ENCODE measurements around the gene CELF5.
"Not testable (repeated sequence)": the region's sequence is repeated elsewhere in the genome, so short reads cannot be mapped to it uniquely, and the experiment has no call there.

Gene CELF5

GRCh38 chr19:3295581-3295980 lies 71.1 kb downstream of the CELF5 start:
- DNase-seq = no peak

- no peak for DNase-seq
These were observed 71.6 kb downstream of the CELF5 start for GRCh38 chr19:3296034-3296433.

GRCh38 chr19:3296446-3296845 lies 72.0 kb downstream of the CELF5 start:
- no peak for DNase-seq

GRCh38 chr19:3298853-3299449 lies 74.5 kb downstream of the CELF5 start:
- DNase-seq = no peak

- not testable (repeated sequence) for DNase-seq
These were observed 76.1 kb downstream of the CELF5 start for GRCh38 chr19:3300566-3300965.

GRCh38 chr19:3302755-3303154 lies 78.3 kb downstream of the CELF5 start:
- DNase-seq = no peak

- peak in 10 of 14 donors; percentile 14 to 52 (median 32) for DNase-seq
These were observed 80.5 kb downstream of the CELF5 start for GRCh38 chr19:3304871-3305423.

- DNase-seq = no peak
These were observed 85.3 kb downstream of the CELF5 start for GRCh38 chr19:3309724-3310123.

- DNase-seq = no peak
These were observed 85.8 kb downstream of the CELF5 start for GRCh38 chr19:3310280-3310679.

GRCh38 chr19:3310711-3311110 lies 86.2 kb downstream of the CELF5 start:
- no peak for DNase-seq

GRCh38 chr19:3313199-3313575 lies 88.7 kb downstream of the CELF5 start:
- DNase-seq = no peak

GRCh38 chr19:3314962-3315675 lies 90.7 kb downstream of the CELF5 start:
- DNase-seq = no peak

- no peak for DNase-seq
These were observed 91.2 kb downstream of the CELF5 start for GRCh38 chr19:3315676-3315973.

GRCh38 chr19:3316132-3316648 lies 91.7 kb downstream of the CELF5 start:
- no peak for DNase-seq

- DNase-seq = no peak
These were observed 92.3 kb downstream of the CELF5 start for GRCh38 chr19:3316659-3317207.

- DNase-seq = no peak
These were observed 95.3 kb downstream of the CELF5 start for GRCh38 chr19:3319643-3320353.

- no peak for DNase-seq
These were observed 95.9 kb downstream of the CELF5 start for GRCh38 chr19:3320354-3320670.

- no peak for DNase-seq
These were observed 96.4 kb downstream of the CELF5 start for GRCh38 chr19:3320853-3321252.

- no peak for DNase-seq
These were observed 97.2 kb downstream of the CELF5 start for GRCh38 chr19:3321696-3322095.

GRCh38 chr19:3322199-3322978 lies 97.9 kb downstream of the CELF5 start:
- no peak for DNase-seq

- DNase-seq = no peak
These were observed 98.6 kb downstream of the CELF5 start for GRCh38 chr19:3323026-3323425.

GRCh38 chr19:3323658-3324057 lies 99.2 kb downstream of the CELF5 start:
- DNase-seq = no peak
